ENCODE results near the gene BICDL2.
"Not testable (repeated sequence)": the region's sequence is repeated elsewhere in the genome, so short reads cannot be mapped to it uniquely, and the experiment has no call there.

BICDL2 gene

GRCh38 chr16:3036726-3037315, at the start of gene BICDL2:
BICDL2 (minus strand) TSS chr16:3036944; CDS start chr16:3035496, 1,448 bp downstream.
- no peak for DNase-seq

- no peak for DNase-seq
Measured at GRCh38 chr16:3085868-3086595, 49.3 kb upstream of the BICDL2 start.

GRCh38 chr16:3084969-3085670, 48.4 kb upstream of the BICDL2 start:
- no peak for DNase-seq

- DNase-seq: no peak
Measured at GRCh38 chr16:3084491-3084890, 47.7 kb upstream of the BICDL2 start.

- DNase-seq: not testable (repeated sequence)
Measured at GRCh38 chr16:3083408-3083807, 46.7 kb upstream of the BICDL2 start.

GRCh38 chr16:3081957-3082356, 45.2 kb upstream of the BICDL2 start:
- not testable (repeated sequence) for DNase-seq

- no peak for DNase-seq
Measured at GRCh38 chr16:3080024-3080423, 43.3 kb upstream of the BICDL2 start.

- DNase-seq: no peak
Measured at GRCh38 chr16:3076577-3076976, 39.8 kb upstream of the BICDL2 start.

GRCh38 chr16:3075946-3076345, 39.2 kb upstream of the BICDL2 start:
- not testable (repeated sequence) for DNase-seq

GRCh38 chr16:3075523-3075915, 38.8 kb upstream of the BICDL2 start:
- no peak for DNase-seq

GRCh38 chr16:3074860-3075522, 38.2 kb upstream of the BICDL2 start:
- no peak for DNase-seq

- no peak for DNase-seq
Measured at GRCh38 chr16:3073448-3073847, 36.7 kb upstream of the BICDL2 start.

- not testable (repeated sequence) for DNase-seq
Measured at GRCh38 chr16:3072576-3073263, 36.0 kb upstream of the BICDL2 start.

- DNase-seq: not testable (repeated sequence)
Measured at GRCh38 chr16:3072148-3072547, 35.4 kb upstream of the BICDL2 start.

- no peak for DNase-seq
Measured at GRCh38 chr16:3071655-3072054, 34.9 kb upstream of the BICDL2 start.

GRCh38 chr16:3070608-3071111, 33.9 kb upstream of the BICDL2 start:
- no peak for DNase-seq

- not testable (repeated sequence) for DNase-seq
Measured at GRCh38 chr16:3069146-3069545, 32.4 kb upstream of the BICDL2 start.

GRCh38 chr16:3068487-3068886, 31.7 kb upstream of the BICDL2 start:
- no peak for DNase-seq

- no peak for DNase-seq
Measured at GRCh38 chr16:3066440-3066748, 29.6 kb upstream of the BICDL2 start.

- DNase-seq: no peak
Measured at GRCh38 chr16:3065742-3066439, 29.1 kb upstream of the BICDL2 start.

- peak; percentile 76 for DNase-seq
Measured at GRCh38 chr16:3065069-3065741, 28.5 kb upstream of the BICDL2 start, which contains the start of gene IL32. IL32 (plus strand) TSS chr16:3065640; CDS start chr16:3065812, 172 bp downstream.
